ENCODE data around the gene DBF4B. TPM values are rescaled to one million over a fixed set of nuclear protein-coding genes. Genes with fewer than 3 reads are reported as not detected.

Gene DBF4B
- total and polyA plus RNA-seq, 2 of the 13 experiments (the other 11 are each of a cell fraction or from before 2014, with no cell fraction given), result 11.7 to 13.2 TPM

GRCh38 chr17:44779211-44780025, 71.0 kb downstream of the DBF4B start (continued):
- TF ChIP-seq TARDBP (CRISPR knock-in tag; IDR thresholded peaks at IDR 0.05), result no peak
- TF ChIP-seq HIC2 (CRISPR knock-in tag; IDR thresholded peaks at IDR 0.05; ENCODE audit: low read depth), result no peak
- 0 out of 2 replicates have a peak, but pooled peaks have one; percentile 39 for TF ChIP-seq MAF1 (CRISPR knock-in tag; IDR thresholded peaks at IDR 0.05; ENCODE audit: borderline replicate concordance)
- no peak for TF ChIP-seq RAD51 (IDR thresholded peaks at IDR 0.05; ENCODE audit: borderline replicate concordance)
- no peak for TF ChIP-seq MED13 (CRISPR knock-in tag; IDR thresholded peaks at IDR 0.05)
- TF ChIP-seq SP2 (CRISPR knock-in tag; IDR thresholded peaks at IDR 0.05), result no peak
- TF ChIP-seq NRL (CRISPR knock-in tag; IDR thresholded peaks at IDR 0.05; ENCODE audit: borderline replicate concordance), result no peak
- no peak for TF ChIP-seq DPF2 (CRISPR knock-in tag; IDR thresholded peaks at IDR 0.05; ENCODE audit: borderline replicate concordance, low read depth)
- no peak for TF ChIP-seq ZNF629 (CRISPR knock-in tag; conservative IDR thresholded peaks at IDR 0.05)
- TF ChIP-seq ZNF652 (CRISPR knock-in tag; IDR thresholded peaks at IDR 0.05; ENCODE audit: borderline replicate concordance, low read depth), result no peak
- TF ChIP-seq ADNP (CRISPR knock-in tag; IDR thresholded peaks at IDR 0.05), result no peak
- TF ChIP-seq ERF (CRISPR knock-in tag; IDR thresholded peaks at IDR 0.05), result peak; percentile 70
- TF ChIP-seq ZNF414 (CRISPR knock-in tag; IDR thresholded peaks at IDR 0.05), result no peak
- TF ChIP-seq GTF2F1 (IDR thresholded peaks at IDR 0.05; ENCODE audit: low read length), result no peak
- TF ChIP-seq ZNF296 (CRISPR knock-in tag; conservative IDR thresholded peaks at IDR 0.05), result 0 out of 2 replicates have a peak, but pooled peaks have one; percentile 16
- TF ChIP-seq KLF16 (CRISPR knock-in tag; IDR thresholded peaks at IDR 0.05), result 0 out of 4 replicates have a peak, but pooled peaks of 1 of the 2 experiments have one; percentile 31
- no peak for TF ChIP-seq FLYWCH1 (CRISPR knock-in tag; IDR thresholded peaks at IDR 0.05)
- TF ChIP-seq ZFP1 (CRISPR knock-in tag; IDR thresholded peaks at IDR 0.05), result no peak
- TF ChIP-seq ZBTB25 (CRISPR knock-in tag; IDR thresholded peaks at IDR 0.05), result peak; percentile 46; the same call in 1 of the 2 replicates
- peak; percentile 93 for TF ChIP-seq PTBP1 (IDR thresholded peaks at IDR 0.05; ENCODE audit: low read depth, low read length, poor library complexity, severe bottlenecking)
- no peak for TF ChIP-seq ZSCAN22 (CRISPR knock-in tag; IDR thresholded peaks at IDR 0.05)
- TF ChIP-seq NPAS2 (CRISPR knock-in tag; IDR thresholded peaks at IDR 0.05; ENCODE audit: borderline replicate concordance), result no peak
- peak; percentile 58; the same call in 1 of the 2 replicates for TF ChIP-seq ZFX (CRISPR knock-in tag; IDR thresholded peaks at IDR 0.05; ENCODE audit: low read depth)
- TF ChIP-seq KDM3A (CRISPR knock-in tag; IDR thresholded peaks at IDR 0.05; ENCODE audit: low read depth), result peak; percentile 71; the same call in 1 of the 2 replicates
- TF ChIP-seq MIER3 (CRISPR knock-in tag; IDR thresholded peaks at IDR 0.05; ENCODE audit: borderline replicate concordance), result peak; percentile 79; the same call in 1 of the 2 replicates
- no peak for TF ChIP-seq ZFYVE20 (CRISPR knock-in tag; IDR thresholded peaks at IDR 0.05; ENCODE audit: borderline replicate concordance, low read depth)
- no peak for TF ChIP-seq ZNF703 (CRISPR knock-in tag; IDR thresholded peaks at IDR 0.05; ENCODE audit: borderline replicate concordance)
- no peak for TF ChIP-seq GFI1 (CRISPR knock-in tag; IDR thresholded peaks at IDR 0.05; ENCODE audit: borderline replicate concordance)
- no peak for TF ChIP-seq PCBP1 (IDR thresholded peaks at IDR 0.05; ENCODE audit: borderline replicate concordance, low read depth, low read length)

Measured in HepG2 (cell line).